ENCODE results near the gene CPVL. TPM values are rescaled to one million over a fixed set of nuclear protein-coding genes. Genes with fewer than 3 reads are reported as not detected.

Gene CPVL
- total RNA-seq, 4 donors from 2014 or later = 3.1 to 17.5 (median 11.5) TPM

DNA sequence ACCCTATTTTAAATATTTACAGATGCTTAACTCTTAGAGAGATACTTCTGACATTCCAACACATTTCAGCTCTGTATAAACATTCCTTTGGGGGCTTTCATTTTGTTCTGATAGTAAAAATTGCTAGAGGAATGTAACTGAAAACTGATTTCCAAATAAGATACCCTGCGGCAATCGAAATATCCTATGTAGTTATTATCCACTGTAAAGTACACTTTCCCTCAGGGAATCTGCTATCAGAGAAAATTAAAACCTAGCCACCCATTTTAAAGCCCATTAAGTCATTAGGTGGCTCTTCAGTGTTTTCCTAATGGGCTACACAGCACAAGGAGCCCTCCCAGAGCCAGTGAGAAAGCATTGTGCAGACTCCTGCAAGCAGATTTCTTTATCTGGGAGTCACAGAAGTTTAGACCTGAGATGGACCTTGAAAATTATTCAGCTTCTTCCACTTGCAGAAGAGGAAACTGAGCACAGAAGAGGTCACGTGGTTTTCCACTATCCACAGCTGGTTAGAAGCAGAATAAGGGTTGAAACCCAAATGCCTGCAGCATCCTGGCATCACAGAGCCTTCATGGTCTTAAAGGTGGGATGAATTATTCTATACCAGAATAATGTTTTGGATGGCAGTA lies 12.6 kb upstream of the CPVL start:
- Histone ChIP-seq H3K27ac (no peak overlapping the region), H3K4me1 (no peaks in the 10 kb centered on the region), H3K27me3 (no peaks in the 10 kb centered on the region), H3K9me3 (peaks cover 0 to 2% (median 0%) of the 10 kb centered on the region in 4 donors), H3K4me3 (no peak overlapping the region), H3K36me3 (no peaks in the 10 kb centered on the region)
- WGBS, 2 donors = 51 to 53% methylated on average over 3 of the region's 3 CpGs
- TF ChIP-seq, protein P1, sequence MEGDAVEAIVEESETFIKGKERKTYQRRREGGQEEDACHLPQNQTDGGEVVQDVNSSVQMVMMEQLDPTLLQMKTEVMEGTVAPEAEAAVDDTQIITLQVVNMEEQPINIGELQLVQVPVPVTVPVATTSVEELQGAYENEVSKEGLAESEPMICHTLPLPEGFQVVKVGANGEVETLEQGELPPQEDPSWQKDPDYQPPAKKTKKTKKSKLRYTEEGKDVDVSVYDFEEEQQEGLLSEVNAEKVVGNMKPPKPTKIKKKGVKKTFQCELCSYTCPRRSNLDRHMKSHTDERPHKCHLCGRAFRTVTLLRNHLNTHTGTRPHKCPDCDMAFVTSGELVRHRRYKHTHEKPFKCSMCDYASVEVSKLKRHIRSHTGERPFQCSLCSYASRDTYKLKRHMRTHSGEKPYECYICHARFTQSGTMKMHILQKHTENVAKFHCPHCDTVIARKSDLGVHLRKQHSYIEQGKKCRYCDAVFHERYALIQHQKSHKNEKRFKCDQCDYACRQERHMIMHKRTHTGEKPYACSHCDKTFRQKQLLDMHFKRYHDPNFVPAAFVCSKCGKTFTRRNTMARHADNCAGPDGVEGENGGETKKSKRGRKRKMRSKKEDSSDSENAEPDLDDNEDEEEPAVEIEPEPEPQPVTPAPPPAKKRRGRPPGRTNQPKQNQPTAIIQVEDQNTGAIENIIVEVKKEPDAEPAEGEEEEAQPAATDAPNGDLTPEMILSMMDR (IDR thresholded peaks at IDR 0.05) = no peak
- no peak for TF ChIP-seq EP300 (IDR thresholded peaks at IDR 0.05)
- no peak for TF ChIP-seq POLR2A (IDR thresholded peaks at IDR 0.05)
- DNase-seq (ENCODE audit: low spot score in 2 of 2) = no peak

DNA sequence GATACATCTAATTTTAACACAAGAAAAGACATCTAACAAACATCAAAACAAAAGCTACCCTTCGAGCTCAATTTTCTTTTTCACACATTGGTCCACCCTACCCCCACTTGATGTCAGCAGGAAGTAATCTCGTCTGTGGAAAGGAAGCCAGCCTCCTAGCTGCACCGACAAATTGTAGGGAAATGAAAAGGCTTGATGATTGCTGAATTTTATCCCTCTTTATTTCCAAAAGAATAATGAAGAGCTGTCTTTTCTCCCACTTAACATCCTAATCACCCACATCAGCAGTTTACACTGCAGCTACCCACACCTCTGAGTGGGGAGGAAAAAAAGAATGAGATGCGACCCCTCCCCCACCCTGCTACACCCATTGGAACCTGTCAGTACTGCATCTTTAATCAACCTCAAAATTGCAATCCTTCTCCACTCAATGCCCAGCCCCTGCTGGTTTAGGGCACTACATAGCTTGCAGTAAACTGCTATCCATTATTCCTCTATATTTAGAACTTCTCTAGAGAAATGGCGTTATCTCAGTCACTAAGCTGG lies 10.6 kb upstream of the CPVL start:
- DNase-seq (ENCODE audit: low spot score in 2 of 2) = no peak

DNA sequence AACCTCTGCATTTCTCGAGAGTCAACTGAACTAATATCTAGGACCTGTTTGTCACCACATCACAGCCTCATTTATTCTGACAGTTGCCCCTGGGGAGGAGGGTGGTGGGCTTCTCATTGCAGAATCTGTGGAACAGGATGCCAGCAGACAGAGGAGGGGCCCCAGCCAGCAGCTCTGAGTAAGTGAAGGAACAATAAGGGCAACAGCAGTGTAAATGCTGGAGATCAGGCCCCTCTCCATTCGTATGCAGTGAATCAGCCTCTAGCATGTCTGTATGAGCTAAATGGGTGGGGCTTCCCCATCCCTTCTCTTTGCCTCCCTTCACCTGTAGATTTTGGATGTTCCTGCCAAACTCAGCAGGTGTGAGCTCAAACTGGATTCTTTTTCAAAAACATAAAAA lies 7.7 kb upstream of the CPVL start:
- WGBS, 2 donors = 87 to 95% methylated on average over 2 of the region's 2 CpGs
- no peaks in the 10 kb centered on the region for H3K9me3 ChIP-seq
- H3K4me3 ChIP-seq = no peak overlapping the region
- no peaks in the 10 kb centered on the region for H3K36me3 ChIP-seq
- H3K27ac ChIP-seq = no peak overlapping the region
- TF ChIP-seq EP300 (IDR thresholded peaks at IDR 0.05) (no peak), POLR2A (IDR thresholded peaks at IDR 0.05) (no peak)
- TF ChIP-seq, protein P1 (IDR thresholded peaks at IDR 0.05) = no peak
- no peaks in the 10 kb centered on the region for H3K4me1 ChIP-seq
- no peak for DNase-seq (ENCODE audit: low spot score in 2 of 2)
- no peaks in the 10 kb centered on the region for H3K27me3 ChIP-seq

More for the DNA sequence above, 10.6 kb upstream of the CPVL start:
- Histone ChIP-seq H3K27ac (no peak overlapping the region), H3K9me3 (peaks cover 0 to 2% (median 0%) of the 10 kb centered on the region in 4 donors), H3K36me3 (no peaks in the 10 kb centered on the region), H3K4me1 (no peaks in the 10 kb centered on the region), H3K4me3 (no peak overlapping the region), H3K27me3 (no peaks in the 10 kb centered on the region)
- TF ChIP-seq, protein P1 (IDR thresholded peaks at IDR 0.05) = no peak
- no peak for TF ChIP-seq POLR2A (IDR thresholded peaks at IDR 0.05)
- WGBS, 2 donors = 29 to 37% methylated on average over 5 of the region's 5 CpGs

DNA sequence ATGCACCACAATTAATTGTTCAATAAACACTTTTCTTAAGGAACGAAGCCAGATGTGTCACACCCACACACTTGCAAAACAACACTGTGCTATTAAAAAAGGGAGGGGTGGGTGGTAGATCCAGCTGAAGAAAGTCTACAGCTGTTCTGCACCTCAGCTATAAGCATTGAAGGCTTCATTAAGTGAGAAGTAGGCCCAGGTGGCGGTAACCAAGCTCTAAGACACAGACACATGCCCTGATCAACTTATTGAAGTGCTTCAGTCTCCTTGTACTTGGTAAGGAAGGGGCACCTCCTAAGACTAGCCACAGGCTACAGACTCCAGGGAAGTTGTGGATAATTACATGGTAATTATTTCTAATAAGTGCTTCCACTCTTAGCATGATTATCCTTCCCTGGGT lies 4.5 kb upstream of the CPVL start:
- TF ChIP-seq, protein P1 (IDR thresholded peaks at IDR 0.05) = no peak
- no peak for TF ChIP-seq POLR2A (IDR thresholded peaks at IDR 0.05)
- TF ChIP-seq EP300 (IDR thresholded peaks at IDR 0.05) = no peak
- no peak for DNase-seq (ENCODE audit: low spot score in 2 of 2)
- Histone ChIP-seq H3K4me1 (peaks cover 0 to 10% (median 4%) of the 10 kb centered on the region in 4 donors), H3K9me3 (no peaks in the 10 kb centered on the region), H3K27me3 (peaks cover 0 to 9% of the 10 kb centered on the region in 2 donors), H3K4me3 (no peak overlapping the region), H3K36me3 (no peaks in the 10 kb centered on the region), H3K27ac (no peak overlapping the region)
- WGBS, 2 donors = 68 to 69% methylated on average over 2 of the region's 2 CpGs

DNA sequence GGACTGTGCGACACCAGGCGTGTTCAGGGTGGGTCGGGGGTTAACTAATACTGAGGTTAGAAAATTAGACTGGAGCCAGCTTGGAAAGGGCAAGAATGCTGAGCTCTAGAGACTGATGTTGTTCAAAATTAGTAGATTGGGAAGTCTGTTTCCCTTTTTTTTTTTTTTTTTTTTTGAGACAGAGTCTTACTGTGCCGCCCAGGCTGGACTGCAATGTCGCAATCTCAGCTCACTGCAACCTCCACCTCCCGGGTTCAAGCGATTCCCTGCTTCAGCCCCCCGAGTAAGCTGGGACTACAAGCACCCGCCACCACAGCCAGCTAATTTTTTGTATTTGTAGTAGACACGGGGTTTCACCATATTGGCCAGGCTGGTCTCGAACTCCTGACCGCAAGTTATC lies 2.7 kb upstream of the CPVL start:
- no peak overlapping the region for H3K4me3 ChIP-seq
- DNase-seq (ENCODE audit: low spot score in 2 of 2) = no peak
- no peaks in the 10 kb centered on the region for H3K9me3 ChIP-seq
- H3K27ac ChIP-seq = no peak overlapping the region
- no peak for TF ChIP-seq EP300 (IDR thresholded peaks at IDR 0.05)
- no peak for TF ChIP-seq POLR2A (IDR thresholded peaks at IDR 0.05)
- TF ChIP-seq, protein P1 (IDR thresholded peaks at IDR 0.05) = no peak
- WGBS, 2 donors = 80 to 88% methylated on average over 12 of the region's 12 CpGs
- H3K36me3 ChIP-seq = no peaks in the 10 kb centered on the region
- peaks cover 0 to 11% (median 4%) of the 10 kb centered on the region in 4 donors for H3K4me1 ChIP-seq
- H3K27me3 ChIP-seq = peaks cover 0 to 18% of the 10 kb centered on the region in 2 donors

Measured in tibial nerve (tissue), 4 donors.